Right lobe of liver (tissue), 6 donors: Measurements from ENCODE around the gene FNDC3B. TPM values are rescaled to one million over a fixed set of nuclear protein-coding genes. Genes with fewer than 3 reads are reported as not detected.

Source experiments
- ATAC-seq, 4 donors: fragments of 200-7000 bp; cut with Tn5 transposase; one replicate each; pipeline ENCODE4 v1.9.1; 2020; ENCODE audit warnings: mild to moderate bottlenecking in 4 of 4, moderate library complexity in 4 of 4
- DNase-seq, 3 donors: peaks; one replicate each; pipeline ENCODE4 v3.0.0-alpha.2; 2020
- H3K27ac ChIP-seq, 3 donors: fragments of 200-600 bp; one replicate each; pipeline ENCODE4 v1.8.0; 2022
- H3K27me3 ChIP-seq, 2 donors: fragments of 200-600 bp; one replicate each; pipeline ENCODE4 v1.8.0; 2022
- H3K36me3 ChIP-seq, 4 donors: fragments of 200-600 bp; sonication (generic) in 1 of 4; one replicate each; pipeline versions ENCODE4 v1.5.1 to v1.8.0; 2017 to 2022; ENCODE audit warnings: control low read depth in 1 of 4
- H3K4me1 ChIP-seq, 4 donors: fragments of 200-600 bp; sonication (generic) in 1 of 4; one replicate each; pipeline versions ENCODE4 v1.5.1 to v1.8.0; 2017 to 2022; ENCODE audit warnings: control low read depth in 1 of 4
- H3K4me3 ChIP-seq, 3 donors: fragments of 200-600 bp; one replicate each; pipeline ENCODE4 v1.8.0; 2022
- H3K9me3 ChIP-seq, 4 donors: fragments of 200-600 bp; sonication (generic) in 1 of 4; one replicate each; pipeline versions ENCODE4 v1.5.1 to v1.8.0; 2017 to 2022; ENCODE audit warnings: control low read depth in 1 of 4
- CTCF ChIP-seq, 4 donors: fragments of 200-600 bp in 3 of 4; fragments of 450-650 bp in 1 of 4; IDR thresholded peaks; one replicate each; pipeline versions ENCODE4 v1.5.1 to v1.8.0; 2016 to 2022; ENCODE audit warnings: antibody characterized with exemption in 4 of 4, mild to moderate bottlenecking in 2 of 4
- POLR2A ChIP-seq: fragments of 450-650 bp; IDR thresholded peaks from one replicate; pipeline ENCODE4 v1.6.1; 2017; ENCODE audit warnings: antibody characterized with exemption, mild to moderate bottlenecking
- WGBS: methylation state at CpG from one replicate; pipeline ENCODE4 v1.1.6; 2018; ENCODE audit warnings: low coverage, low lambda C conversion rate; ENCODE audit not compliant: insufficient coverage; ENCODE audit errors: missing lambda C conversion rate; 5-methylcytosine and 5-hydroxymethylcytosine counted together
- intact Hi-C, 2 donors: fragments of 100-400 bp; cut with DNase I; formaldehyde crosslinking; loops; one replicate each; pipeline versions ENCODE4 v1.11.2 to v1.14.1; 2022
- total RNA-seq, 6 experiments: library from RNA; depleted of rRNA in 2 of 6; stranded (reverse); fragments of >200 nt in 2 of 6; fragmentation: NEBNext Ultra II Directional in 3 of 6; extraction: Animal tissue kit (Norgen Biotek cat#: 25700) in 3 of 6; gene quantifications; one replicate each; pipeline versions ENCODE4 v1.1.0 to v1.2.4, GENCODE V29; 2016 to 2023
- donor health status: DM: no; HTN: yes; CAD: no.
- donor health status: DM: no; HTN: no; CAD: no.
- donor health status: DM: no; HTN: no; CAD: no.
- donor health status: DM: no; HTN: yes; CAD: no.
- donor health status: DM: no; HTN: yes; CAD: no.

FNDC3B gene
- total RNA-seq, 6 experiments from 2014 or later, result 40.2 to 184 (median 63.5) TPM

GRCh38 chr3:172209333-172210321, 170.2 kb downstream of the FNDC3B start:
- Histone ChIP-seq H3K4me1 (peaks cover 0 to 28% (median 8%) of the 10 kb centered on the region in 4 donors), H3K9me3 (no peaks in the 10 kb centered on the region), H3K27me3 (no peaks in the 10 kb centered on the region), H3K4me3 (no peak overlapping the region), H3K27ac (peak overlapping the region in 1 of 3 donors; percentile 33), H3K36me3 (no peaks in the 10 kb centered on the region)
- intact Hi-C loops, result no loop called here
- DNase-seq (peak; percentile 61 to 83 (median 81)), ATAC-seq (peak; percentile 69 to 90 (median 89))
- no peak for TF ChIP-seq CTCF (IDR thresholded peaks at IDR 0.05)
- TF ChIP-seq POLR2A, result no peak
- 57% methylated on average over 5 of the region's 28 CpGs for WGBS

GRCh38 chr3:172210355-172210754, 171.0 kb downstream of the FNDC3B start:
- peak overlapping the region in 1 of 3 donors; percentile 33 for H3K27ac ChIP-seq
- TF ChIP-seq POLR2A (no peak), CTCF (IDR thresholded peaks at IDR 0.05) (no peak)
- intact Hi-C loops, result no loop called here

GRCh38 chr3:172211123-172211522, 171.7 kb downstream of the FNDC3B start:
- Histone ChIP-seq H3K36me3 (no peaks in the 10 kb centered on the region), H3K9me3 (no peaks in the 10 kb centered on the region), H3K4me1 (peaks cover 0 to 40% (median 9%) of the 10 kb centered on the region in 4 donors), H3K4me3 (no peak overlapping the region), H3K27ac (no peak overlapping the region), H3K27me3 (no peaks in the 10 kb centered on the region)
- DNase-seq, result no peak
- intact Hi-C loops, result no loop called here
- WGBS, result 88% methylated on average over 2 of the region's 2 CpGs
- no peak for ATAC-seq
- TF ChIP-seq CTCF (IDR thresholded peaks at IDR 0.05) (no peak), POLR2A (no peak)

More at GRCh38 chr3:172210355-172210754, 171.0 kb downstream of the FNDC3B start:
- no peak for DNase-seq
- no peak for ATAC-seq
- H3K36me3 ChIP-seq, result no peaks in the 10 kb centered on the region
- H3K9me3 ChIP-seq, result no peaks in the 10 kb centered on the region
- no peaks in the 10 kb centered on the region for H3K27me3 ChIP-seq
- WGBS, result 85% methylated on average over 4 of the region's 4 CpGs
- peaks cover 0 to 32% (median 7%) of the 10 kb centered on the region in 4 donors for H3K4me1 ChIP-seq
- no peak overlapping the region for H3K4me3 ChIP-seq

- TF ChIP-seq POLR2A (no peak), CTCF (IDR thresholded peaks at IDR 0.05) (no peak)
- ATAC-seq, result no peak
Observed at GRCh38 chr3:172213200-172213599, 173.8 kb downstream of the FNDC3B start.

More at GRCh38 chr3:172213200-172213599, 173.8 kb downstream of the FNDC3B start:
- Histone ChIP-seq H3K27ac (peak overlapping the region in 1 of 3 donors; percentile 21), H3K36me3 (no peaks in the 10 kb centered on the region), H3K9me3 (no peaks in the 10 kb centered on the region), H3K4me1 (peaks cover 0 to 54% (median 14%) of the 10 kb centered on the region in 4 donors), H3K4me3 (no peak overlapping the region), H3K27me3 (no peaks in the 10 kb centered on the region)
- no peak for DNase-seq
- intact Hi-C loops, result no loop called here
- WGBS, result 67% methylated on average over 2 of the region's 2 CpGs
